ENCODE measurements around the gene CTDSPL.

- TF ChIP-seq POLR2AphosphoS5 (IDR thresholded peaks at IDR 0.05; ENCODE audit: low read depth) (no peak), CTCF (IDR thresholded peaks at IDR 0.05; ENCODE audit: insufficient read depth, low read length) (no peak), GABPA (IDR thresholded peaks at IDR 0.05; ENCODE audit: low read depth) (no peak), REST (IDR thresholded peaks at IDR 0.05; ENCODE audit: insufficient replicate concordance, low read depth) (no peak), SPI1 (IDR thresholded peaks at IDR 0.05; ENCODE audit: borderline replicate concordance, low read depth) (no peak)
Measured at GRCh38 chr3:37994639-37994972, 132.9 kb downstream of the CTDSPL start.

All from HL-60 (cell line).